MCF 10A (cell line): Measurements from ENCODE around the gene RNF217. TPM values are rescaled to one million over a fixed set of nuclear protein-coding genes. Genes with fewer than 3 reads are reported as not detected.

Experiments used
- BruUV-seq: library from RNA; stranded (reverse); fragments of 400-500 nt; replicated peaks from 2 replicates; lab custom pipeline; 2021; lab: Mats Ljungman, UMichigan
- CTCF ChIA-PET: fragments of 300-600 bp; sonication (Branson Sonifier 250); formaldehyde crosslinking; extraction: SDS; loops from one replicate; lab custom pipeline; 2021; ENCODE audit warnings: antibody characterized with exemption, inconsistent platforms; lab: Yijun Ruan, JAX
- POLR2A ChIA-PET: fragments of 300-600, 350-650 bp; sonication (Branson Sonifier 250); formaldehyde crosslinking; extraction: SDS; loops from one replicate; lab custom pipeline; 2020; ENCODE audit warnings: antibody characterized with exemption, inconsistent platforms; lab: Yijun Ruan, JAX
- DNase-seq: peaks from one replicate; pipeline ENCODE4 v3.0.0-alpha.2; 2018; ENCODE audit not compliant: unreplicated experiment
- H3K27ac Mint-ChIP-seq: one replicate; pipeline ENCODE4 v1.8.0; 2022; ENCODE audit warnings: mild to moderate bottlenecking, low read depth, mixed read lengths; ENCODE audit not compliant: unreplicated experiment
- H3K27me3 Mint-ChIP-seq: one replicate; pipeline ENCODE4 v1.8.0; 2022; ENCODE audit warnings: mixed read lengths; ENCODE audit not compliant: insufficient read depth, unreplicated experiment
- H3K36me3 Mint-ChIP-seq: one replicate; pipeline ENCODE4 v1.8.0; 2022; ENCODE audit warnings: mild to moderate bottlenecking, moderate library complexity, mixed read lengths; ENCODE audit not compliant: insufficient read depth, unreplicated experiment
- H3K4me1 Mint-ChIP-seq: one replicate; pipeline ENCODE4 v1.8.0; 2022; ENCODE audit warnings: mixed read lengths; ENCODE audit not compliant: insufficient read depth, unreplicated experiment
- H3K4me3 Mint-ChIP-seq: one replicate; pipeline ENCODE4 v1.8.0; 2022; ENCODE audit warnings: mild to moderate bottlenecking, moderate library complexity, mixed read lengths; ENCODE audit not compliant: unreplicated experiment
- H3K9me3 Mint-ChIP-seq: one replicate; pipeline ENCODE4 v1.8.0; 2022; ENCODE audit warnings: mixed read lengths; ENCODE audit not compliant: unreplicated experiment
- CTCF ChIP-seq: fragments of 200-600 bp; IDR thresholded peaks from one replicate; pipeline ENCODE4 v1.8.0; 2022; ENCODE audit warnings: antibody characterized with exemption, mild to moderate bottlenecking; ENCODE audit not compliant: unreplicated experiment
- intact Hi-C: fragments of 100-400 bp; cut with micrococcal nuclease; formaldehyde crosslinking; loops from 2 replicates; pipeline ENCODE4 v1.14.1; 2022
- total RNA-seq: library from RNA; stranded (reverse); gene quantifications from 2 replicates; pipeline ENCODE4 v1.2.3, GENCODE V29; 2022

Gene RNF217
- total RNA-seq, 1 experiment from 2014 or later: 24.8 TPM

- CTCF ChIA-PET: no interaction called here
- no peak for TF ChIP-seq CTCF
Measured at GRCh38 chr6:125018136-125018535, 55.9 kb downstream of the RNF217 start.

GRCh38 chr6:125019281-125019680 is 57.0 kb downstream of the RNF217 start:
- no peak for TF ChIP-seq CTCF
- CTCF ChIA-PET: interaction anchor here (0.5 to 0.7 kb wide), 4 partner anchors 10 to 49 kb away, joined by 3 read pairs; no protein-coding TSS in a partner anchor

More at GRCh38 chr6:125018136-125018535, 55.9 kb downstream of the RNF217 start:
- intact Hi-C loops: no loop called here
- Mint-ChIP-seq H3K9me3 (no peaks in the 10 kb centered on the region), H3K4me1 (peaks cover 15% of the 10 kb centered on the region), H3K36me3 (peaks cover 6% of the 10 kb centered on the region), H3K27ac (no peak overlapping the region), H3K4me3 (no peak overlapping the region), H3K27me3 (no peaks in the 10 kb centered on the region)
- POLR2A ChIA-PET: interaction anchor here (1.2 to 2.2 kb wide), 2 partner anchors 13 to 55 kb away, joined by 5 to 7 read pairs; no protein-coding TSS in a partner anchor
- BruUV-seq: no TSS peak
- DNase-seq: no peak

GRCh38 chr6:125019918-125020317 is 57.7 kb downstream of the RNF217 start:
- no peaks in the 10 kb centered on the region for H3K27me3 Mint-ChIP-seq
- H3K9me3 Mint-ChIP-seq: no peaks in the 10 kb centered on the region
- intact Hi-C loops: no loop called here
- POLR2A ChIA-PET: interaction anchor here (2.2 kb wide), 1 partner anchor 57 kb away, joined by 7 read pairs; no protein-coding TSS in a partner anchor
- no peak for TF ChIP-seq CTCF
- BruUV-seq: no TSS peak
- peaks cover 6% of the 10 kb centered on the region for H3K36me3 Mint-ChIP-seq
- DNase-seq: no peak
- no peak overlapping the region for H3K27ac Mint-ChIP-seq
- H3K4me3 Mint-ChIP-seq: no peak overlapping the region
- CTCF ChIA-PET: interaction anchor here (0.6 to 0.7 kb wide), 2 partner anchors 10 to 48 kb away, joined by 3 read pairs; no protein-coding TSS in a partner anchor
- no peaks in the 10 kb centered on the region for H3K4me1 Mint-ChIP-seq

More at GRCh38 chr6:125019281-125019680, 57.0 kb downstream of the RNF217 start:
- H3K36me3 Mint-ChIP-seq: peaks cover 6% of the 10 kb centered on the region
- no TSS peak for BruUV-seq
- no peak overlapping the region for H3K4me3 Mint-ChIP-seq
- H3K4me1 Mint-ChIP-seq: peaks cover 5% of the 10 kb centered on the region
- intact Hi-C loops: no loop called here
- H3K27ac Mint-ChIP-seq: no peak overlapping the region
- DNase-seq: no peak
- no peaks in the 10 kb centered on the region for H3K9me3 Mint-ChIP-seq
- POLR2A ChIA-PET: interaction anchor here (1.2 to 2.2 kb wide), 2 partner anchors 14 to 56 kb away, joined by 5 to 7 read pairs; no protein-coding TSS in a partner anchor
- H3K27me3 Mint-ChIP-seq: no peaks in the 10 kb centered on the region

GRCh38 chr6:125020385-125020784 is 58.1 kb downstream of the RNF217 start:
- no peak overlapping the region for H3K27ac Mint-ChIP-seq
- intact Hi-C loops: no loop called here
- no peak overlapping the region for H3K4me3 Mint-ChIP-seq
- BruUV-seq: no TSS peak
- no peaks in the 10 kb centered on the region for H3K27me3 Mint-ChIP-seq
- no peak for DNase-seq
- no peaks in the 10 kb centered on the region for H3K9me3 Mint-ChIP-seq
- CTCF ChIA-PET: interaction anchor here (0.7 kb wide), 1 partner anchor 48 kb away, joined by 3 read pairs; no protein-coding TSS in a partner anchor
- H3K36me3 Mint-ChIP-seq: peaks cover 6% of the 10 kb centered on the region
- TF ChIP-seq CTCF: no peak
- no peaks in the 10 kb centered on the region for H3K4me1 Mint-ChIP-seq
- POLR2A ChIA-PET: no interaction called here
